Activated naive CD8-positive, alpha-beta T cell treated with anti-CD3 and anti-CD28 coated beads, Interleukin-2, amount 50 U/mL, for 16 hours (primary cell): ENCODE results near the gene GUSB.

ENCODE experiments used
- DNase-seq: peaks from one replicate; pipeline ENCODE4 v3.0.0-alpha.2; 2020; ENCODE audit warnings: low read depth, low spot score

GUSB gene

GRCh38 chr7:65931685-65932084 lies 50.3 kb downstream of the GUSB start:
- DNase-seq = no peak

GRCh38 chr7:65927489-65928448 lies 54.2 kb downstream of the GUSB start:
- DNase-seq = no peak

GRCh38 chr7:65926588-65926987 lies 55.4 kb downstream of the GUSB start:
- DNase-seq = no peak

- no peak for DNase-seq
Measured at GRCh38 chr7:65925040-65925439, 57.0 kb downstream of the GUSB start.

GRCh38 chr7:65924193-65924592 lies 57.8 kb downstream of the GUSB start:
- no peak for DNase-seq

- no peak for DNase-seq
Measured at GRCh38 chr7:65923316-65923715, 58.7 kb downstream of the GUSB start.

GRCh38 chr7:65915921-65916657 lies 65.9 kb downstream of the GUSB start:
- no peak for DNase-seq

GRCh38 chr7:65912237-65912636 lies 69.8 kb downstream of the GUSB start:
- no peak for DNase-seq
